GM12892 (cell line): ENCODE results near the gene MAOA.

Experiments
- POLR2A ChIP-seq: IDR thresholded peaks from 2 replicates; pipeline ENCODE4 v1.6.1; 2011; ENCODE audit warnings: low read depth, low read length, control low read depth
- TAF1 ChIP-seq: IDR thresholded peaks from 2 replicates; pipeline ENCODE4 v1.6.1; 2011; ENCODE audit warnings: low read depth, mild to moderate bottlenecking, control low read depth, low read length, borderline replicate concordance

GRCh38 chrX:43718081-43718480 is 62.0 kb downstream of the MAOA start:
- no peak for TF ChIP-seq POLR2A
- no peak for TF ChIP-seq TAF1
